HEK293 (cell line): ENCODE results near the gene GALT.

Experiments used
- CTCF ChIA-PET: fragments of 350-600 bp; formaldehyde crosslinking; extraction: SDS; loops from one replicate; lab custom pipeline; 2021; ENCODE audit warnings: antibody characterized with exemption; lab: Yijun Ruan, JAX
- POLR2A ChIA-PET: fragments of 300-600 bp; formaldehyde crosslinking; extraction: SDS; loops from one replicate; lab custom pipeline; 2020; ENCODE audit warnings: antibody characterized with exemption, inconsistent platforms; lab: Yijun Ruan, JAX
- H3K27ac ChIP-seq: fragments of 200-500 bp; sonication (Bioruptor generic); 2 replicates; pipeline ENCODE4 v1.5.1; 2014; ENCODE audit warnings: low read depth, low read length, control low read depth, inconsistent platforms; ENCODE audit errors: extremely low read depth
- H3K36me3 ChIP-seq, 2 experiments: fragments of 200-500 bp in 1 of 2; sonication (Bioruptor generic) in 1 of 2; 1 replicate in 1 of 2; 2 replicates in 1 of 2; pipeline ENCODE4 v1.5.1; 2014 to 2017; ENCODE audit warnings: inconsistent platforms in 2 of 2, low read length in 2 of 2; ENCODE audit not compliant: control insufficient read depth in 2 of 2, insufficient read depth in 1 of 2
- H3K4me1 ChIP-seq: fragments of 200-500 bp; sonication (Bioruptor generic); 2 replicates; pipeline ENCODE4 v1.5.1; 2014; ENCODE audit warnings: mild to moderate bottlenecking, low read length, inconsistent platforms; ENCODE audit not compliant: control insufficient read depth, insufficient read depth
- H3K4me3 ChIP-seq: 2 replicates; pipeline ENCODE4 v1.5.1; 2011; ENCODE audit warnings: low read depth, mild to moderate bottlenecking, control low read depth, low read length, moderate library complexity
- H3K9me3 ChIP-seq: fragments of 200-500 bp; sonication (Bioruptor generic); 2 replicates; pipeline ENCODE4 v1.5.1; 2014; ENCODE audit warnings: low read depth, low read length, inconsistent platforms; ENCODE audit not compliant: control insufficient read depth, insufficient read depth
- GLI4 ChIP-seq: fragments of 450-650 bp; formaldehyde crosslinking; IDR thresholded peaks from 2 replicates; pipeline ENCODE4 v1.5.1; 2016; ENCODE audit warnings: missing biosample characterization, missing genetic modification characterization
- GLIS2 ChIP-seq: fragments of 450-650 bp; formaldehyde crosslinking; IDR thresholded peaks from 2 replicates; pipeline ENCODE4 v1.5.1; 2016; ENCODE audit warnings: missing biosample characterization, missing genetic modification characterization
- MEIS1 ChIP-seq: sonication (generic); formaldehyde crosslinking; IDR thresholded peaks from 2 replicates; pipeline ENCODE4 v1.8.1; 2022; ENCODE audit warnings: missing genetic modification reagents, mild to moderate bottlenecking, borderline replicate concordance
- RBAK ChIP-seq: fragments of 450-650 bp; formaldehyde crosslinking; IDR thresholded peaks from 2 replicates; pipeline ENCODE4 v1.5.1; 2016; ENCODE audit warnings: missing biosample characterization, missing genetic modification characterization
- SALL2 ChIP-seq: fragments of 450-650 bp; formaldehyde crosslinking; IDR thresholded peaks from 2 replicates; pipeline ENCODE4 v1.5.0; 2017; ENCODE audit warnings: missing biosample characterization, mild to moderate bottlenecking, missing genetic modification characterization, borderline replicate concordance
- SP2 ChIP-seq: fragments of 450-650 bp; formaldehyde crosslinking; IDR thresholded peaks from 2 replicates; pipeline ENCODE4 v1.5.1; 2016; ENCODE audit warnings: missing biosample characterization, missing genetic modification characterization
- SP7 ChIP-seq: fragments of 450-650 bp; formaldehyde crosslinking; IDR thresholded peaks from 2 replicates; pipeline ENCODE4 v1.5.1; 2016; ENCODE audit warnings: missing biosample characterization, missing genetic modification characterization
- ZNF112 ChIP-seq: fragments of 450-650 bp; formaldehyde crosslinking; IDR thresholded peaks from 2 replicates; pipeline ENCODE4 v1.5.0; 2017; ENCODE audit warnings: missing biosample characterization, missing genetic modification characterization
- ZNF132 ChIP-seq: fragments of 450-650 bp; formaldehyde crosslinking; IDR thresholded peaks from 2 replicates; pipeline ENCODE4 v1.5.1; 2017; ENCODE audit warnings: missing biosample characterization, missing genetic modification characterization, borderline replicate concordance
- ZNF23 ChIP-seq: fragments of 450-650 bp; formaldehyde crosslinking; IDR thresholded peaks from 2 replicates; pipeline ENCODE4 v1.5.1; 2016; ENCODE audit warnings: missing biosample characterization, missing genetic modification characterization, borderline replicate concordance
- ZNF335 ChIP-seq: fragments of 450-650 bp; formaldehyde crosslinking; conservative IDR thresholded peaks from 2 replicates; pipeline ENCODE4 v1.5.1; 2016; ENCODE audit warnings: missing biosample characterization, missing genetic modification characterization
- ZNF596 ChIP-seq: fragments of 450-650 bp; IDR thresholded peaks from 2 replicates; pipeline ENCODE4 v1.5.0; 2018; ENCODE audit warnings: missing biosample characterization, mild to moderate bottlenecking, missing genetic modification characterization, moderate library complexity
- ZNF677 ChIP-seq: fragments of 450-650 bp; IDR thresholded peaks from 2 replicates; pipeline ENCODE4 v1.5.0; 2018; ENCODE audit warnings: missing biosample characterization, mild to moderate bottlenecking, missing genetic modification characterization, moderate library complexity
- ZNF792 ChIP-seq: fragments of 450-650 bp; formaldehyde crosslinking; IDR thresholded peaks from 2 replicates; pipeline ENCODE4 v1.5.1; 2016; ENCODE audit warnings: missing biosample characterization, missing genetic modification characterization
- ZNF830 ChIP-seq: fragments of 450-650 bp; IDR thresholded peaks from 2 replicates; pipeline ENCODE4 v1.5.0; 2018; ENCODE audit warnings: missing biosample characterization, missing genetic modification characterization, low read depth, mild to moderate bottlenecking, moderate library complexity
- ZSCAN23 ChIP-seq: fragments of 450-650 bp; formaldehyde crosslinking; IDR thresholded peaks from 2 replicates; pipeline ENCODE4 v1.5.1; 2016; ENCODE audit warnings: missing biosample characterization, missing genetic modification characterization
- TF ChIP-seq, protein P1 (sequence below): fragments of 450-650 bp; formaldehyde crosslinking; IDR thresholded peaks from 2 replicates; pipeline ENCODE4 v1.5.1; 2016; ENCODE audit warnings: missing biosample characterization, missing genetic modification characterization
- TF ChIP-seq, protein P2 (sequence below): fragments of 450-650 bp; formaldehyde crosslinking; IDR thresholded peaks from 2 replicates; pipeline ENCODE4 v1.5.1; 2016; ENCODE audit warnings: missing biosample characterization, missing genetic modification characterization
- TF ChIP-seq, protein P3 (sequence below): fragments of 450-650 bp; formaldehyde crosslinking; IDR thresholded peaks from 2 replicates; pipeline ENCODE4 v1.5.1; 2016; ENCODE audit warnings: missing biosample characterization, missing genetic modification characterization

GALT gene

DNA sequence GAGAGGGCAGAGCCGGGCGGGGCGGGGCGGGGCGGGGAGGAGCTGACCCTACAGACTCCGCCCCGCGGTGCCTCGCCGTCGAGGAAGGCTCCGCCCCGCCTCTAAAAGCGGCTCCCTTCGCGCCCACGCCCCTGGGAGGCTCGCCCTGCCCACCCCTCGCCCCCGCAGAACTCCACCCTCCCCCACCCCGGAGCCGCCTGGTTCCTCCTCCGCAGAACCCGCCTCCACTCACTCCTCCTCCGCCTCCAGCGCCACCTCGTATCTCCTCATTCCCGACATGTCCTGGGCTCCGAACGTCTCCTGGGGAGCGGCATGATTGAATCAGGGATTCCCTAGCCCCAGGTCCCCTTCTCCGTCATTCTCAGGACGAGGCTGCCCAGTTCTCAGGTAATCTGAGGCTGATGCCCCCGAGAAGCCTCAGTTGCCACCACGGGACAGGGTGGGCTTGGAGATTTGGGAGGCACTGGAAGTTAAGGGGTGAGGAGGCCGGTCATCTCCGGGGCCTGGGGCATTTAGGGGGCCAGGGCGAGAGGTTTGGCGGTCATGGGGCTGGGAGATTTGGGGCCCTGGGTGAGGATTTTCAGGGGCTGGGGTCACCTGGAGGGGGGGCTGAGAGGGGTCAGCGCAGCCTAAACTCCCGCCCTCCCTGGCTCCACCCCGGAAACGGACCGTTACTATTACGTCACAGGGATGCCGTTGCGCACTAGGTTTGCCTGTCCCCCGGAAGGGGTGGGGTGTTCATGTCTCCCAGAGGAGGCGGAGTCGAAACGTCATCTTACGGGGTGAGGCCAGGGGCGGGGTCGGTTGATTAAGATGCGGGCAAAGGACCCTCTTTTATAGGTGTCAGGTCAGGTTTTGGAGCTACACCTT, 19.1 kb downstream of the GALT start (continued):
- peak; percentile 48; the same call in 1 of the 2 replicates for TF ChIP-seq SP7 (tag by site-specific recombination)
- no peak for TF ChIP-seq ZNF132 (tag by site-specific recombination)
- no peak for TF ChIP-seq ZNF112 (tag by site-specific recombination)
- peak; percentile 54 for TF ChIP-seq GLIS2
- peak; percentile 20; the same call in 1 of the 2 replicates for TF ChIP-seq ZNF335 (tag by site-specific recombination)
- no peak for TF ChIP-seq ZNF830 (tag by site-specific recombination)
- no peak for TF ChIP-seq ZNF792
- TF ChIP-seq SP2 (tag by site-specific recombination): peak; percentile 73
- TF ChIP-seq MEIS1: no peak

DNA sequence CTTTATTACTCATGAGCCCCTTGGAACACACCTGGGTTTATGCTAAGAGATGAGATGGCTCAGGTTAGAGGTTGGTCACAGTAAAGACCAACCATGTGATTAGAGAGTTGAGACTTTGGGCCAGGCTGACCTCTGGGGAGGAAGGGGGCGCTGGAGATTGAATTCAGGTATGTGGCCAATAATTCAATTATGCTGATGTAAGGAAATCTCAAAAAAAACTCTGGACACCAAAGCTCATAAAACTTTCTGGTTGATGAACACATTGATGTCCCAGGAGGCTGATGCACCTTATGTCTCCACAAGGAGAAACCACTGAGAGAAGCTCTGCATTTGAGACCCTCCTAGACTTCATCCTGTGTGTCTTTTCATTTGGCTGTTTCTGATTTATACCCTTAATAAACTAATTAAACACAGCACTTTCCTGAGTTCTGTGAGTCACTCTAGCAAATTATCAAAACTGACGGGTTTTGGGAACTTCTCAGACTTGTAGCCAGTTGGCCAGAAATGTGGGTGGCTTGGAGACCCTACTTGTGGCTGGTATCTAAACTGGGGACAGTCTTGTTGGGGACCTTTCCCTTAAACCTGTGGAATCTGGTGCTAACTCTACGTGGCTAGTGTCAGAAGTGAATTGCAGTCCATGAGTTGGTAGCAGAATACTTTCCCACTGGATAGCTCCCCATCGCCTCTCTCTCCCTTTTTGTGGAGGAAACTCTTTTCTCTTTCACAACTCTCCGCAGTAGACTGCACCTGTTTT, 23.5 kb downstream of the GALT start:
- Histone ChIP-seq H3K9me3 (no peaks in the 10 kb centered on the region), H3K4me1 (peaks cover 1% of the 10 kb centered on the region; the same call in 1 of the 2 replicates), H3K4me3 (no peak overlapping the region), H3K36me3 (peaks cover 0 to 21% of the 10 kb centered on the region in 2 experiments; a peak in 1 of 3 replicates), H3K27ac (no peak overlapping the region)
- CTCF ChIA-PET: interaction anchor here (0.7 to 0.9 kb wide), 3 partner anchors 10 to 161 kb away, joined by 3 read pairs; partner anchors contain the start of gene IL11RA
- peak; percentile 92 for TF ChIP-seq ZNF677 (tag by site-specific recombination)
- TF ChIP-seq ZSCAN23: no peak
- TF ChIP-seq, protein P1, sequence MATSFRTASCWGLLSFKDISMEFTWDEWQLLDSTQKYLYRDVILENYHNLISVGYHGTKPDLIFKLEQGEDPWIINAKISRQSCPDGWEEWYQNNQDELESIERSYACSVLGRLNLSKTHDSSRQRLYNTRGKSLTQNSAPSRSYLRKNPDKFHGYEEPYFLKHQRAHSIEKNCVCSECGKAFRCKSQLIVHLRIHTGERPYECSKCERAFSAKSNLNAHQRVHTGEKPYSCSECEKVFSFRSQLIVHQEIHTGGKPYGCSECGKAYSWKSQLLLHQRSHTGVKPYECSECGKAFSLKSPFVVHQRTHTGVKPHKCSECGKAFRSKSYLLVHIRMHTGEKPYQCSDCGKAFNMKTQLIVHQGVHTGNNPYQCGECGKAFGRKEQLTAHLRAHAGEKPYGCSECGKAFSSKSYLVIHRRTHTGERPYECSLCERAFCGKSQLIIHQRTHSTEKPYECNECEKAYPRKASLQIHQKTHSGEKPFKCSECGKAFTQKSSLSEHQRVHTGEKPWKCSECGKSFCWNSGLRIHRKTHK (tag by site-specific recombination): no peak
- no peak for TF ChIP-seq ZNF23 (tag by site-specific recombination)
- TF ChIP-seq, protein P2, sequence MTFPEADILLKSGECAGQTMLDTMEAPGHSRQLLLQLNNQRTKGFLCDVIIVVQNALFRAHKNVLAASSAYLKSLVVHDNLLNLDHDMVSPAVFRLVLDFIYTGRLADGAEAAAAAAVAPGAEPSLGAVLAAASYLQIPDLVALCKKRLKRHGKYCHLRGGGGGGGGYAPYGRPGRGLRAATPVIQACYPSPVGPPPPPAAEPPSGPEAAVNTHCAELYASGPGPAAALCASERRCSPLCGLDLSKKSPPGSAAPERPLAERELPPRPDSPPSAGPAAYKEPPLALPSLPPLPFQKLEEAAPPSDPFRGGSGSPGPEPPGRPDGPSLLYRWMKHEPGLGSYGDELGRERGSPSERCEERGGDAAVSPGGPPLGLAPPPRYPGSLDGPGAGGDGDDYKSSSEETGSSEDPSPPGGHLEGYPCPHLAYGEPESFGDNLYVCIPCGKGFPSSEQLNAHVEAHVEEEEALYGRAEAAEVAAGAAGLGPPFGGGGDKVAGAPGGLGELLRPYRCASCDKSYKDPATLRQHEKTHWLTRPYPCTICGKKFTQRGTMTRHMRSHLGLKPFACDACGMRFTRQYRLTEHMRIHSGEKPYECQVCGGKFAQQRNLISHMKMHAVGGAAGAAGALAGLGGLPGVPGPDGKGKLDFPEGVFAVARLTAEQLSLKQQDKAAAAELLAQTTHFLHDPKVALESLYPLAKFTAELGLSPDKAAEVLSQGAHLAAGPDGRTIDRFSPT: no peak
- no peak for TF ChIP-seq SALL2 (tag by site-specific recombination)
- TF ChIP-seq, protein P3, sequence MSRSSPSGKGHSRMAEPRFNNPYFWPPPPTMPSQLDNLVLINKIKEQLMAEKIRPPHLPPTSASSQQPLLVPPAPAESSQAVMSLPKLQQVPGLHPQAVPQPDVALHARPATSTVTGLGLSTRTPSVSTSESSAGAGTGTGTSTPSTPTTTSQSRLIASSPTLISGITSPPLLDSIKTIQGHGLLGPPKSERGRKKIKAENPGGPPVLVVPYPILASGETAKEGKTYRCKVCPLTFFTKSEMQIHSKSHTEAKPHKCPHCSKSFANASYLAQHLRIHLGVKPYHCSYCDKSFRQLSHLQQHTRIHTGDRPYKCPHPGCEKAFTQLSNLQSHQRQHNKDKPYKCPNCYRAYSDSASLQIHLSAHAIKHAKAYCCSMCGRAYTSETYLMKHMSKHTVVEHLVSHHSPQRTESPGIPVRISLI (tag by site-specific recombination): no peak
- POLR2A ChIA-PET: no interaction called here

DNA sequence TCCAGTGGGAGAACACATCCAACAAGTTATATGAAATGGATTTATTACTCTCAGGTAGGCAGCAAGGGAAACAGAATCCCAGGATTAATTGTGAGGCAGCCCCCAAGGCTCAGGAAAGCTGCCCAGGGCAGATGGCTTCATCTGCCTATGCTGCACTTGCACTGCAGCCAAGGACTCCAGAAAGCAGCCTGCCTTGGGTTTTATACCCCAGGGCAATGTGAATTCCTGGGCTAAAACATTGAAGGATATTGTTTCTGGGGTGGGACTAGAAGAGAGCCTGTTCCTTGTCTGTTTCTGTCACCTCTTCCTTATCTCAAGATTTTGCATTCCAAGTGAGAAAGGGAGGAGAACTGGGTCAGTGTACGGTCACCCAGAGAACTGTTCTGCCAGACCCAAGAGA, 24.8 kb downstream of the GALT start:
- POLR2A ChIA-PET: no interaction called here
- Histone ChIP-seq H3K36me3 (peaks cover 0 to 21% of the 10 kb centered on the region in 2 experiments; a peak in 1 of 3 replicates), H3K9me3 (no peaks in the 10 kb centered on the region), H3K27ac (no peak overlapping the region), H3K4me1 (no peaks in the 10 kb centered on the region), H3K4me3 (no peak overlapping the region)
- CTCF ChIA-PET: no interaction called here
- TF ChIP-seq GLI4 (tag by site-specific recombination) (no peak), ZNF596 (tag by site-specific recombination) (no peak), RBAK (tag by site-specific recombination) (no peak)
